GM23338 (cell line): Measurements from ENCODE around the gene FGF2. TPM values are rescaled to one million over a fixed set of nuclear protein-coding genes. Genes with fewer than 3 reads are reported as not detected.

ENCODE experiments used
- ATAC-seq: fragments of 200-7000 bp; cut with Tn5 transposase; 3 replicates; pipeline ENCODE4 v1.9.1; 2020
- DNase-seq: peaks from one replicate; pipeline ENCODE4 v3.0.0-alpha.2; 2015; ENCODE audit warnings: low spot score
- H2AFZ ChIP-seq: fragments of 200-600 bp; sonication (generic); 2 replicates; pipeline ENCODE4 v1.8.0; 2016; ENCODE audit warnings: antibody characterized with exemption, mild to moderate bottlenecking, moderate library complexity
- H3F3A ChIP-seq: fragments of 200-600 bp; sonication (generic); replicated peaks from 2 replicates; pipeline ENCODE4 v1.8.0; 2017; ENCODE audit warnings: antibody characterized with exemption, mixed run types, low read depth
- H3K27ac ChIP-seq: fragments of 200-600 bp; sonication (generic); 2 replicates; pipeline ENCODE4 v1.6.1; 2016; ENCODE audit warnings: low read depth
- H3K27me3 ChIP-seq: fragments of 200-600 bp; sonication (generic); 2 replicates; pipeline ENCODE4 v1.8.0; 2016; ENCODE audit warnings: mild to moderate bottlenecking, mixed run types, moderate library complexity; ENCODE audit not compliant: insufficient read depth
- H3K36me3 ChIP-seq: fragments of 200-600 bp; sonication (generic); 2 replicates; pipeline ENCODE4 v1.8.0; 2016; ENCODE audit warnings: mild to moderate bottlenecking; ENCODE audit not compliant: insufficient read depth
- H3K4me1 ChIP-seq: fragments of 200-600 bp; sonication (generic); 2 replicates; pipeline ENCODE4 v1.8.0; 2016; ENCODE audit warnings: mild to moderate bottlenecking, moderate library complexity; ENCODE audit not compliant: insufficient read depth
- H3K4me2 ChIP-seq: fragments of 200-600 bp; sonication (generic); 2 replicates; pipeline ENCODE4 v1.7.1; 2017; ENCODE audit warnings: mixed run types
- H3K4me3 ChIP-seq: fragments of 200-600 bp; sonication (generic); 2 replicates; pipeline ENCODE4 v1.6.1; 2016; ENCODE audit warnings: mixed run types
- H3K79me2 ChIP-seq: fragments of 200-600 bp; sonication (generic); replicated peaks from 2 replicates; pipeline ENCODE4 v1.8.0; 2017; ENCODE audit warnings: mild to moderate bottlenecking; ENCODE audit not compliant: insufficient read depth
- H3K9me2 ChIP-seq: fragments of 200-600 bp; sonication (generic); 2 replicates; pipeline ENCODE4 v1.8.0; 2017; ENCODE audit not compliant: insufficient read depth
- H4K20me1 ChIP-seq: fragments of 200-600 bp; sonication (generic); replicated peaks from 2 replicates; pipeline ENCODE4 v1.8.0; 2017; ENCODE audit warnings: mild to moderate bottlenecking; ENCODE audit not compliant: insufficient read depth
- H3K27ac Mint-ChIP-seq: 2 replicates; pipeline ENCODE4 v1.8.0; 2020; ENCODE audit warnings: inconsistent platforms, mild to moderate bottlenecking, moderate library complexity, mixed read lengths
- H3K27me3 Mint-ChIP-seq: 3 replicates; pipeline ENCODE4 v1.8.0; 2022; ENCODE audit warnings: low read depth, mild to moderate bottlenecking, moderate library complexity, mixed read lengths, inconsistent platforms; ENCODE audit not compliant: insufficient read depth, poor library complexity
- H3K36me3 Mint-ChIP-seq: 3 replicates; pipeline ENCODE4 v1.8.0; 2021; ENCODE audit warnings: low read depth, mild to moderate bottlenecking, inconsistent platforms, moderate library complexity, mixed read lengths
- H3K4me1 Mint-ChIP-seq: 3 replicates; pipeline ENCODE4 v1.8.0; 2020; ENCODE audit warnings: mild to moderate bottlenecking, inconsistent platforms, mixed read lengths
- H3K4me3 Mint-ChIP-seq: 3 replicates; pipeline ENCODE4 v1.8.0; 2021; ENCODE audit warnings: moderate library complexity, mild to moderate bottlenecking, inconsistent platforms, mixed read lengths
- H3K9me3 Mint-ChIP-seq: 3 replicates; pipeline ENCODE4 v1.8.0; 2020; ENCODE audit warnings: moderate library complexity, mild to moderate bottlenecking, inconsistent platforms, mixed read lengths
- CREB1 ChIP-seq: fragments of 250-450 bp; sonication (Bioruptor Pico); IDR thresholded peaks from 2 replicates; pipeline ENCODE4 v1.5.0; 2020; ENCODE audit warnings: low read depth, mild to moderate bottlenecking, moderate library complexity
- CTCF ChIP-seq, 2 experiments: fragments of 200-600 bp in 1 of 2; sonication (generic) in 1 of 2; conservative IDR thresholded peaks; 2 replicates each; pipeline versions ENCODE4 v1.5.1 to v1.6.1; 2016 to 2017; ENCODE audit warnings: antibody characterized with exemption in 2 of 2, low read depth in 2 of 2, mild to moderate bottlenecking in 2 of 2, moderate library complexity in 1 of 2
- EZH2 ChIP-seq: fragments of 200-600 bp; sonication (generic); IDR thresholded peaks from one replicate; pipeline ENCODE4 v1.8.0; 2017; ENCODE audit warnings: antibody characterized with exemption, mild to moderate bottlenecking, low read depth; ENCODE audit not compliant: unreplicated experiment
- NANOG ChIP-seq: IDR thresholded peaks from 2 replicates; pipeline ENCODE4 v1.6.1; 2016; ENCODE audit warnings: antibody characterized with exemption, borderline replicate concordance
- ZNF114 ChIP-seq: fragments of 250-450 bp; sonication (Bioruptor Pico); IDR thresholded peaks from 2 replicates; pipeline ENCODE4 v1.5.0; 2020; ENCODE audit warnings: mild to moderate bottlenecking, moderate library complexity
- ZNF331 ChIP-seq: fragments of 250-450 bp; sonication (Bioruptor Pico); IDR thresholded peaks from 2 replicates; pipeline ENCODE4 v1.5.0; 2020; ENCODE audit warnings: low read depth, mild to moderate bottlenecking, moderate library complexity
- ZNF462 ChIP-seq: fragments of 250-450 bp; sonication (Bioruptor Pico); IDR thresholded peaks from 2 replicates; pipeline ENCODE4 v1.5.0; 2020; ENCODE audit warnings: mild to moderate bottlenecking, moderate library complexity
- polyA plus RNA-seq: library from polyadenylated mRNA; unstranded; fragments of >200 nt; fragmentation: Nextera tagmentation; extraction: Ambion mirVana; gene quantifications from 2 replicates; pipeline ENCODE4 v1.2.1, GENCODE V29; 2016
- total RNA-seq: library from RNA; depleted of rRNA; stranded (reverse); fragments of >200 nt; shearing (Covaris generic); gene quantifications from 2 replicates; pipeline ENCODE4 v1.2.3, GENCODE V29; 2014

The FGF2 gene
- total and polyA plus RNA-seq, 2 experiments from 2014 or later, result 28.3 to 84.4 TPM

DNA sequence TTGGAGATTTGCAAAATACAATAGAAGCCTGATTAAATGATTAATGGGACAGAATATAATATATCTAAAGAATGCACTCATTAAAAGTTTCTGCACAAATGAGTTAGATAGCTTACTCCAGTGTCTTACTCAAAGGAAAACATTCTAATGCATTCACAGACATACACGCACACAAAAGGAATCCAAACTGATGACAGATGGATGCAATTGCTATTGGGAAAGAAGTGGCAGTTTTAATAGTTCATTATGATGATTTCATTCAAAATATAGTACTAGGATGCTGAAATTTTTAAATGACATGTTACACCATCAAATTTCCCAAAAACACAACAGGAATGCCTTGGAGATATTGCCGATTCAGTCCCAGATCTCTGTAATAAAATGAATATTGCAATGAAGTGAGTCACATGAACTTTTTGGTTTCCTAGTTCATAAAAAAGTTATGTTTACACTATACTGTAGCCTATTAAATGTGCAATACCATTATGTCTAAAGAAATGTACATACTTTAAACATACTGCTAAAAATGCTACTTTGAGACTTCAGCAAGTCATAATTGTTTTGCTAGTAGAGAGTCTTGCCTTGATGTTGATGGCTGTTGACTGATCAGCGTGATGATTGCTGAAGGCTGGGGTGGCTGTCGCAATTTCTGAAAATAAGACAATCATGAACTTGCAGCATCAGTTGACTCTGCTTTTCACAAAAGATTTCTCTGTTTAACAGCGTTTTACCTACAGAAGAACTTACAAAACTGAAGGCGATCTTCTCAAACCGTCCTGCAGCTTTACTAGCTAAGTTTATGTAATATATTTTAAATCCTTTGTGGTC is 48.6 kb upstream of the FGF2 start:
- no peak overlapping the region for H3K4me2 ChIP-seq

More for the DNA sequence above, 48.6 kb upstream of the FGF2 start:
- no peak overlapping the region for H3K4me3 ChIP-seq
- H3K4me3 Mint-ChIP-seq, result no peak overlapping the region
- peaks cover 9% of the 10 kb centered on the region; the same call in 2 of the 3 replicates for H3K9me3 Mint-ChIP-seq
- no peaks in the 10 kb centered on the region for H3K79me2 ChIP-seq
- H3K27ac Mint-ChIP-seq, result no peak overlapping the region; the same call in 1 of the 2 replicates
- H3K4me1 ChIP-seq, result peaks cover 27% of the 10 kb centered on the region
- peaks cover 45% of the 10 kb centered on the region for H3K4me1 Mint-ChIP-seq
- H4K20me1 ChIP-seq, result no peaks in the 10 kb centered on the region
- H3K27me3 ChIP-seq, result no peaks in the 10 kb centered on the region
- H3F3A ChIP-seq, result no peaks in the 10 kb centered on the region
- ATAC-seq, result no peak
- H2AFZ ChIP-seq, result no peak overlapping the region
- H3K36me3 Mint-ChIP-seq, result peaks cover 13% of the 10 kb centered on the region; the same call in 2 of the 3 replicates
- TF ChIP-seq EZH2 (no peak), CREB1 (no peak), NANOG (no peak), ZNF114 (no peak), ZNF462 (CRISPR knock-in tag) (no peak), ZNF331 (CRISPR knock-in tag) (no peak), CTCF (conservative IDR thresholded peaks at IDR 0.05; ENCODE audit: low read depth in 2 of 2) (no peak)
- no peaks in the 10 kb centered on the region for H3K36me3 ChIP-seq
- no peak for DNase-seq
- peaks cover 9% of the 10 kb centered on the region for H3K27me3 Mint-ChIP-seq
- H3K9me2 ChIP-seq, result no peaks in the 10 kb centered on the region
- no peak overlapping the region for H3K27ac ChIP-seq
